ENCODE measurements around the gene NUCB1.

NUCB1 gene

GRCh38 chr19:48933382-48933932 lies 33.3 kb downstream of the NUCB1 start, which contains the start of gene DHDH:
Gene DHDH, plus strand, starts transcription at chr19:48933699. Its CDS starts 23 bp downstream, at chr19:48933722.
- Histone ChIP-seq H3K27ac (ENCODE audit: low read length) (no peak within 1 kb of the TSS), H3K9ac (ENCODE audit: low read length) (peak within 1 kb of the TSS; percentile 33; the same call in 1 of the 2 replicates)

GRCh38 chr19:48934837-48935236 lies 34.7 kb downstream of the NUCB1 start:
- Histone ChIP-seq H3K4me3 (ENCODE audit: low read length) (no peak overlapping the region), H3K27ac (ENCODE audit: low read length) (no peak overlapping the region), H2AFZ (ENCODE audit: low read depth, low read length) (no peak overlapping the region), H3K9me3 (ENCODE audit: insufficient read depth, low read length) (no peaks in the 10 kb centered on the region), H3K4me1 (ENCODE audit: low read length) (peaks cover 11% of the 10 kb centered on the region), H3K79me2 (ENCODE audit: low read length) (no peaks in the 10 kb centered on the region), H3K4me2 (ENCODE audit: low read length) (no peak overlapping the region), H3K27me3 (ENCODE audit: low read depth, low read length) (peaks cover 8% of the 10 kb centered on the region), H3K9ac (ENCODE audit: low read length) (no peak overlapping the region), H4K20me1 (ENCODE audit: insufficient read depth, low read length) (no peaks in the 10 kb centered on the region), H3K36me3 (replicated peaks; ENCODE audit: low read depth, low read length) (no peaks in the 10 kb centered on the region)
- TF ChIP-seq CTCF (IDR thresholded peaks at IDR 0.05; ENCODE audit: low read depth, low read length): 0 out of 2 replicates have a peak, but pooled peaks have one; percentile 5
- no peak for TF ChIP-seq EZH2phosphoT487 (IDR thresholded peaks at IDR 0.05; ENCODE audit: low read depth)

More at GRCh38 chr19:48933382-48933932, 33.3 kb downstream of the NUCB1 start, which contains the start of gene DHDH:
- TF ChIP-seq CTCF (IDR thresholded peaks at IDR 0.05; ENCODE audit: low read depth, low read length): no peak
- TF ChIP-seq EZH2phosphoT487 (IDR thresholded peaks at IDR 0.05; ENCODE audit: low read depth): no peak
- H3K4me1 ChIP-seq (ENCODE audit: low read length): peaks cover 11% of the 10 kb centered on the region
- H4K20me1 ChIP-seq (ENCODE audit: insufficient read depth, low read length): no peaks in the 10 kb centered on the region
- H3K4me2 ChIP-seq (ENCODE audit: low read length): peak within 1 kb of the TSS; percentile 83
- no peaks in the 10 kb centered on the region for H3K9me3 ChIP-seq (ENCODE audit: insufficient read depth, low read length)
- H3K79me2 ChIP-seq (ENCODE audit: low read length): no peaks in the 10 kb centered on the region
- peak within 1 kb of the TSS; percentile 81 for H2AFZ ChIP-seq (ENCODE audit: low read depth, low read length)
- H3K36me3 ChIP-seq (replicated peaks; ENCODE audit: low read depth, low read length): no peaks in the 10 kb centered on the region
- H3K4me3 ChIP-seq (ENCODE audit: low read length): peak within 1 kb of the TSS; percentile 82
- H3K27me3 ChIP-seq (ENCODE audit: low read depth, low read length): peaks cover 8% of the 10 kb centered on the region

GRCh38 chr19:48935864-48936263 lies 35.8 kb downstream of the NUCB1 start:
- peaks cover 11% of the 10 kb centered on the region for H3K4me1 ChIP-seq (ENCODE audit: low read length)
- H3K9ac ChIP-seq (ENCODE audit: low read length): no peak overlapping the region
- H2AFZ ChIP-seq (ENCODE audit: low read depth, low read length): no peak overlapping the region
- H3K27ac ChIP-seq (ENCODE audit: low read length): no peak overlapping the region
- peaks cover 8% of the 10 kb centered on the region for H3K27me3 ChIP-seq (ENCODE audit: low read depth, low read length)
- no peak overlapping the region for H3K4me2 ChIP-seq (ENCODE audit: low read length)
- no peaks in the 10 kb centered on the region for H4K20me1 ChIP-seq (ENCODE audit: insufficient read depth, low read length)
- 0 out of 2 replicates have a peak, but pooled peaks cover 2% of the 10 kb centered on the region for H3K9me3 ChIP-seq (ENCODE audit: insufficient read depth, low read length)
- H3K79me2 ChIP-seq (ENCODE audit: low read length): no peaks in the 10 kb centered on the region
- TF ChIP-seq EZH2phosphoT487 (IDR thresholded peaks at IDR 0.05; ENCODE audit: low read depth) (no peak), CTCF (IDR thresholded peaks at IDR 0.05; ENCODE audit: low read depth, low read length) (no peak)
- no peak overlapping the region for H3K4me3 ChIP-seq (ENCODE audit: low read length)
- no peaks in the 10 kb centered on the region for H3K36me3 ChIP-seq (replicated peaks; ENCODE audit: low read depth, low read length)

GRCh38 chr19:48938256-48938655 lies 38.1 kb downstream of the NUCB1 start:
- Histone ChIP-seq H2AFZ (ENCODE audit: low read depth, low read length) (no peak overlapping the region), H3K4me3 (ENCODE audit: low read length) (no peak overlapping the region), H3K4me2 (ENCODE audit: low read length) (no peak overlapping the region), H3K27me3 (ENCODE audit: low read depth, low read length) (peaks cover 4% of the 10 kb centered on the region; the same call in 1 of the 2 replicates), H3K4me1 (ENCODE audit: low read length) (peaks cover 6% of the 10 kb centered on the region), H3K79me2 (ENCODE audit: low read length) (no peaks in the 10 kb centered on the region), H3K36me3 (replicated peaks; ENCODE audit: low read depth, low read length) (no peaks in the 10 kb centered on the region), H3K27ac (ENCODE audit: low read length) (no peak overlapping the region), H4K20me1 (ENCODE audit: insufficient read depth, low read length) (no peaks in the 10 kb centered on the region), H3K9me3 (ENCODE audit: insufficient read depth, low read length) (0 out of 2 replicates have a peak, but pooled peaks cover 7% of the 10 kb centered on the region), H3K9ac (ENCODE audit: low read length) (no peak overlapping the region)
- TF ChIP-seq CTCF (IDR thresholded peaks at IDR 0.05; ENCODE audit: low read depth, low read length): no peak
- TF ChIP-seq EZH2phosphoT487 (IDR thresholded peaks at IDR 0.05; ENCODE audit: low read depth): no peak
